ENCODE results near the gene AP2A1. TPM values are rescaled to one million over a fixed set of nuclear protein-coding genes. Genes with fewer than 3 reads are reported as not detected.
"Not testable (repeated sequence)": the region's sequence is repeated elsewhere in the genome, so short reads cannot be mapped to it uniquely, and the experiment has no call there.

AP2A1 gene
- total RNA-seq, 4 donors from 2014 or later = 50.7 to 77.8 (median 65.8) TPM

- no peak for DNase-seq
- H3K9me3 ChIP-seq = no peaks in the 10 kb centered on the region
- H3K27me3 ChIP-seq = no peaks in the 10 kb centered on the region
- peak overlapping the region in 3 of 4 donors; percentile 64 to 83 (median 76) for H3K4me3 ChIP-seq
- H3K27ac ChIP-seq = peak overlapping the region; percentile 66 to 93 (median 90)
- TF ChIP-seq POLR2A (IDR thresholded peaks at IDR 0.05) = no peak
- TF ChIP-seq CTCF (IDR thresholded peaks at IDR 0.05) = no peak
- H3K36me3 ChIP-seq = no peaks in the 10 kb centered on the region
- 50 to 100% methylated on average over 1 of the region's 1 CpG for WGBS, 2 donors
- intact Hi-C loops (cut with DNase I) = loop anchor here (10.0 kb wide), 1 partner anchor 61 kb away; the partner anchor contains the start of genes AKT1S1 and TBC1D17
- H3K4me1 ChIP-seq = peaks cover 17 to 59% (median 21%) of the 10 kb centered on the region in 3 donors
These were observed 47.2 kb downstream of the AP2A1 start for GRCh38 chr19:49814010-49814409.

DNA sequence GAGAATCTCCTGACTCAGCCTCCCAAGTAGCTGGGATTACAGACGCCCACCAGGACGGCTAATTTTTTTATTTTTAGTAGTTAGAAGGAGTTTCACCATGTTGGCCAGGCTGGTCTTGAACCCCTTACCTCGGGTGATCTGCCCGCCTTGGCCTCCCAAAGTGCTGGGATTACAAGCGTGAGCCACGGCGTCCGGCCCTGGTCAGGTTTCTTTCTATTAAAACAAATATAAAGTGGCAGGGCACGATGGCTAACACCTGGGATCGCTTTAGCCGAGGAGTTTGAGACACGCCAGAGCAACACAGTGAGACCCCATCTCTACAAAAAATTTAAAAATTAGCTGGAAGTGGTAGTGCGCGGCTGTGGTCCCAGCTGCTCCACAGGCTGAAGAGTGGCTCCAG is 49.8 kb downstream of the AP2A1 start:
- WGBS, 2 donors = 67 to 73% methylated on average over 13 to 14 of the region's 14 CpGs
- intact Hi-C loops (cut with DNase I) = loop anchor here (10.0 kb wide), 1 partner anchor 58 kb away; the partner anchor contains the start of genes AKT1S1 and TBC1D17
- DNase-seq = no peak
- Histone ChIP-seq H3K4me1 (peaks cover 10 to 58% (median 20%) of the 10 kb centered on the region in 3 donors), H3K27me3 (no peaks in the 10 kb centered on the region), H3K36me3 (peaks cover 0 to 18% (median 0%) of the 10 kb centered on the region in 3 donors), H3K4me3 (peak overlapping the region in 2 of 4 donors; percentile 63 to 84), H3K27ac (peak overlapping the region; percentile 62 to 97 (median 94)), H3K9me3 (no peaks in the 10 kb centered on the region)
- TF ChIP-seq POLR2A (IDR thresholded peaks at IDR 0.05) = no peak

DNA sequence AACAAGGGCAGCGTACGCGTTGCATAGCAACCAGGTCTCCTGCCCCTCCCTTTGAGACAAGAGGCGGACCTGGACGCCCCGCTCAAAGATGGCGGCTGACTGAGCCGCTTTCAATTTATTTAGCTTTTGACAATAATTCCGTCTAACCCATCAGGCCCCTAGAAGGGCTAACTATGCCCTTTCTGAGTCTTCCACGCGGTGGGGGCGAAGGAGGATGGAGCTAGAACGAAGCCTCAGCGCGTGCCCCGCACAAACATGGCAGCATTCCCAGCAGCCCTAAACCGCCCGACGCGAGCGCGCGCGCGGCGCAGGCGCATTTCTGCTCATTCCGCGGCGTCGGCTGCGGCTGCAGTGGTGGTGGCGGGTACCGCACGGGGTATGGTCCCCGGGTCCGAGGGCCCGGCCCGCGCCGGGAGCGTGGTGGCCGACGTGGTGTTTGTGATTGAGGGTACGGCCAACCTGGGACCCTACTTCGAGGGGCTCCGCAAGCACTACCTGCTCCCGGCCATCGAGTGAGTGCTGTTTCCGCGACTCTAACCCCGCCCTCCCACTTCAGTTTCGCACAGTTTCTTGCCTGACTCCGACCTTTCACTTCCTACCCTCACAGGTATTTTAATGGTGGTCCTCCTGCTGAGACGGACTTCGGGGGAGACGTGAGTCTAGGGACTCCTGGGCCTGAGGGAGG is 51.3 kb downstream of the AP2A1 start, which contains the start of gene MED25:
Gene MED25, plus strand, starts transcription at position 326 of the 685 bp plus-strand sequence. Its CDS starts 53 bp downstream, at position 379.
- H3K36me3 ChIP-seq = peaks cover 0 to 31% (median 0%) of the 10 kb centered on the region in 3 donors
- intact Hi-C loops (cut with DNase I) = loop anchor here (10.0 kb wide), 1 partner anchor 57 kb away; the partner anchor contains the start of genes AKT1S1 and TBC1D17
- WGBS, 2 donors = 1% methylated on average over 14 to 17 of the region's 57 CpGs
- peak within 1 kb of the TSS; percentile 63 to 84 (median 70) for H3K4me3 ChIP-seq
- H3K9me3 ChIP-seq = no peaks in the 10 kb centered on the region
- peak in 5 of 6 experiments; percentile 33 to 65 (median 55) for TF ChIP-seq CTCF (IDR thresholded peaks at IDR 0.05)
- peak in 3 of 4 donors; percentile 40 to 86 (median 59) for TF ChIP-seq POLR2A (IDR thresholded peaks at IDR 0.05)
- H3K4me1 ChIP-seq = peaks cover 10 to 46% (median 16%) of the 10 kb centered on the region in 3 donors
- H3K27me3 ChIP-seq = no peaks in the 10 kb centered on the region
- peak; percentile 42 for DNase-seq
- H3K27ac ChIP-seq = peak within 1 kb of the TSS; percentile 91 to 97 (median 94)

GRCh38 chr19:49818649-49819370 is 52.0 kb downstream of the AP2A1 start:
- peak overlapping the region; percentile 91 to 97 (median 94) for H3K27ac ChIP-seq
- H3K27me3 ChIP-seq = no peaks in the 10 kb centered on the region
- DNase-seq = no peak
- peaks cover 10 to 44% (median 16%) of the 10 kb centered on the region in 3 donors for H3K4me1 ChIP-seq
- H3K36me3 ChIP-seq = peaks cover 0 to 38% (median 4%) of the 10 kb centered on the region in 3 donors
- peak overlapping the region; percentile 63 to 84 (median 70) for H3K4me3 ChIP-seq
- intact Hi-C loops (cut with DNase I) = loop anchor here (10.0 kb wide), 1 partner anchor 56 kb away; the partner anchor contains the start of genes AKT1S1 and TBC1D17
- TF ChIP-seq CTCF (IDR thresholded peaks at IDR 0.05) = no peak
- TF ChIP-seq POLR2A (IDR thresholded peaks at IDR 0.05) = no peak
- 12 to 43% methylated on average over 6 to 9 of the region's 16 CpGs for WGBS, 2 donors
- no peaks in the 10 kb centered on the region for H3K9me3 ChIP-seq

DNA sequence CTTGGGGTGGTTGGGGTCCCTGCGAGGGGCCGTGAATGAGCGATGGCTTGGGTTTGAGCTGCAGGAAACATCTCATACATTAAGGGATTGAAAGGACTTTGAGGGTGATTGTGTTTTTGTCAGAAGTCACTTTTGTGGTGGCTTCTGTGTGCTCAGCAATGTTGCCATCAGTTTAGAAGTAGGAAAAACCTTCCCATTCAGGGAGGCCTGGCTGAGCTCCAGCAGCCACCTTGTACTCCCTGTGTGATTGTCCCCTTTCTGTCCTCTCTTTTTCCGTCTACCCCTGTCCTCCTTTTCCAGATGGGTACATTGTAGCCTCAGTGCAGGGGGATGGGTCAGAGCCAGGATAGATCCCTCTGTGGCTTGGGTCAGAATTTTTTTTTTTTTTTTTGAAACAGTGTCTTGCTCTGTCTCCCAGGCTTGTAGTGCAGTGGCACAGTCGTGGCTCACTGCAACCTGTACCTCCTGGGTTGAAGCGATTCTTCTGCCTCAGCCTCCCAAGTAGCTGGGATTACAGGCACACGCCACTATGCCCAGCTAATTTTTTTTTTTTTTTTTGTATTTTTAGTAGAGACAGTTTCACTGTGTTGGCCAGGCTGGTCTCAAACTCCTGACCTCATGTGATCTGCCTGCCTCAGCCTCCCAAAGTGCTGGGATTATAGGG is 52.8 kb downstream of the AP2A1 start:
- Histone ChIP-seq H3K36me3 (peaks cover 0 to 46% (median 4%) of the 10 kb centered on the region in 3 donors), H3K4me3 (peak overlapping the region in 3 of 4 donors; percentile 63 to 84 (median 73)), H3K4me1 (peaks cover 7 to 37% (median 16%) of the 10 kb centered on the region in 3 donors)
- not testable (repeated sequence) for H3K27me3 ChIP-seq, DNase-seq, H3K9me3 ChIP-seq, H3K27ac ChIP-seq
- WGBS, 2 donors = 69 to 84% methylated on average over 7 of the region's 7 CpGs
- intact Hi-C loops (cut with DNase I) = loop anchor here (10.0 kb wide), 1 partner anchor 55 kb away; the partner anchor contains the start of genes AKT1S1 and TBC1D17
